GM10266 (cell line): Measurements from ENCODE around the gene PIP4K2C.
A peak's percentile ranks its signal among the peaks of the same experiment; 100 is the strongest.
"Not testable (repeated sequence)": the region's sequence is repeated elsewhere in the genome, so short reads cannot be mapped to it uniquely, and the experiment has no call there.

Source experiments
- DNase-seq: peaks from one replicate; pipeline ENCODE4 v3.0.0; 2012; ENCODE audit errors: extremely low spot score
- CTCF ChIP-seq: IDR thresholded peaks from 2 replicates; pipeline ENCODE4 v1.5.1; 2012; ENCODE audit warnings: mild to moderate bottlenecking, low read depth; ENCODE audit not compliant: control insufficient read depth, insufficient read depth; ENCODE audit errors: missing control alignments

PIP4K2C gene

GRCh38 chr12:57617942-57618341, 26.9 kb downstream of the PIP4K2C start:
- no peak for TF ChIP-seq CTCF

GRCh38 chr12:57618431-57618830, 27.4 kb downstream of the PIP4K2C start:
- DNase-seq: not testable (repeated sequence)

More at GRCh38 chr12:57617942-57618341, 26.9 kb downstream of the PIP4K2C start:
- no peak for DNase-seq

GRCh38 chr12:57618966-57619433, 28.0 kb downstream of the PIP4K2C start:
- DNase-seq: no peak
- TF ChIP-seq CTCF: no peak

- TF ChIP-seq CTCF: no peak
- DNase-seq: peak; percentile 31
Measured at GRCh38 chr12:57619434-57620244, 28.6 kb downstream of the PIP4K2C start.

- no peak for DNase-seq
- no peak for TF ChIP-seq CTCF
Measured at GRCh38 chr12:57620245-57620935, 29.4 kb downstream of the PIP4K2C start.

- DNase-seq: no peak
- TF ChIP-seq CTCF: no peak
Measured at GRCh38 chr12:57620936-57621496, 30.0 kb downstream of the PIP4K2C start.

GRCh38 chr12:57621497-57622292, 30.7 kb downstream of the PIP4K2C start:
- DNase-seq: peak; percentile 86
- TF ChIP-seq CTCF: peak; percentile 90
